HG03196 (cell line): ENCODE results near the gene PCBP3.
"Not testable (repeated sequence)": the region's sequence is repeated elsewhere in the genome, so short reads cannot be mapped to it uniquely, and the experiment has no call there.

Source experiments
- ATAC-seq: cut with Tn5 transposase; IDR thresholded peaks from one replicate; pipeline ENCODE4 v1.9.1; 2021; ENCODE audit not compliant: unreplicated experiment

The PCBP3 gene

DNA sequence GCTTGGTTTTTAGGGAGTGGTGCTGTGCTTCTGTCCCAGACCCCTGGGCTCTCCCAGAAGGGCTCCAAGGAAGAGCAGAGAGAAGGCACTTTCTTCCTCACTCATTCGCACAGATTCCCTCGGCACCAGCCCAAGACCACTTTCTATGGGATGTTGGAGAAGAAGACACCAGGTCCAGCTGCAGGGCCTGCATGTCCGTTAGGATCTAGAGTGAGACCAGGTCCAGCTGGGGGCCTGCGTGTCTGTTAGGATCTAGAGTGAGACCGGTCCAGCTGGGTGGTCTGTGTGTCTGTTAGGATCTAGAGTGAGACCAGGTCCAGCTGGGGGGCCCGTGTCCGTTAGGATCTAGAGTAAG is 30.9 kb upstream of the PCBP3 start:
- not testable (repeated sequence) for ATAC-seq

DNA sequence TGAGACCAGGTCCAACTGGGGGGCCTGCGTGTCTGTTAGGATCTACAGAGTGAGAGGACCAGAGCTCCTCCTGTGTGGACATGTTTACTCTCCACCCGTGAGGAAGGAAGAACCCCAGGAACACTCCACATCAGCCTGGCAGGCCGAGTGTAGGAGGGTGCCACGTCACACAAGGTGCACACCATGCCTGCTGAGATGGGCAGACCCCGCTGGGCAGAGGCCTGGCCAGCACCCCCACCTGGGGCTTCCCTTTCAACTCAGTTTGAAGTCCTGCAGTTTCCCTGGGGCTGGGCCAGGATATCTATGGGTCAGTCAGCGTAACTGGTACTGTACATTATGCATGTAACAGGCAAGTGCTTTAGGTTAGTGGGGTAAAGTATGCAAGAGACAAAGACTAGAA is 30.1 kb upstream of the PCBP3 start:
- ATAC-seq = no peak

DNA sequence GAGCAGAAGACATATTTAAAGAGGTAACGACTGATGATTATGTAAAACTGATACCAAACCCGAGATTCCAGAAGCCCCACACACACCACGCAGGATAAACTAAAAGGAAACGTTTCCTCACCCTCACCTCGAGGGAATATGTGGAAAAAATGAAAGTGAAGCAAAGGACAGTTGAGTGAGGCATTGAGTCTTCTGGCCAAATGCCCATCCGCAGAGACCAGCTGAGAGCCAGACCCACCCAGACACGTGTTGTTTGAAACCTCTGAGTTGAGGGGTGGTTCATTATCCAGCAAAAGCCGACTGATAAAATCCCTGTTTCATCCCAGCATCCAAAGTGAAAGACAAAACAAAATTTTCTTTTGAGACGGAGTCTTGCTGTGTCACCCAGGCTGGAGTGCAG is 29.6 kb upstream of the PCBP3 start:
- no peak for ATAC-seq

DNA sequence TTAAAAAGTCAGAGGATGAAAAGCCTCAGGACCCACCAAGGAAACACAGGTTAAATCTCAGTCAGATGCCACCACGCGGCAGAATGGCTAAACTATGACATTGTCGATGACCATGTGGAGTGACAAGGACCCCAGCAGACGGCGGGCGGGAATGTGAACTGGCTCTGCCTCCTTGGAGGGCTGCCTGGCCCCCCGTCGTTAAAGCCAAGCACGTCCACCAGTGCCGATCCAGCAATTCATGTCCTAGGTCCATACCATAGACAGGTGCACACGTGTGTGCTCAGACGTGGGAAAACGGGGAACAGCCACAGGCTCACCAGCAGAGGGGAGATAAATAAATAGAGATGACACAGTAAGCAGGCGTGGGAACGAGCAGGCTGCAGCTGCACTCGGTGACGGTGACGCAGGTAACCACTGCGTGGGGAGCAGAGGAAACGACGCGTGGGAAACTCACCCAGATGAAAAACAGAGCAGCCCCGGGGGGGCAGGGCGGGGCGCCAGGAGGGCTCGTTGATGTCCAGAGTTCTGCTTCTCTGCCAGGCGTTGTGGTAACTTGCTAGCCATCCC is 28.3 kb upstream of the PCBP3 start:
- no peak for ATAC-seq

DNA sequence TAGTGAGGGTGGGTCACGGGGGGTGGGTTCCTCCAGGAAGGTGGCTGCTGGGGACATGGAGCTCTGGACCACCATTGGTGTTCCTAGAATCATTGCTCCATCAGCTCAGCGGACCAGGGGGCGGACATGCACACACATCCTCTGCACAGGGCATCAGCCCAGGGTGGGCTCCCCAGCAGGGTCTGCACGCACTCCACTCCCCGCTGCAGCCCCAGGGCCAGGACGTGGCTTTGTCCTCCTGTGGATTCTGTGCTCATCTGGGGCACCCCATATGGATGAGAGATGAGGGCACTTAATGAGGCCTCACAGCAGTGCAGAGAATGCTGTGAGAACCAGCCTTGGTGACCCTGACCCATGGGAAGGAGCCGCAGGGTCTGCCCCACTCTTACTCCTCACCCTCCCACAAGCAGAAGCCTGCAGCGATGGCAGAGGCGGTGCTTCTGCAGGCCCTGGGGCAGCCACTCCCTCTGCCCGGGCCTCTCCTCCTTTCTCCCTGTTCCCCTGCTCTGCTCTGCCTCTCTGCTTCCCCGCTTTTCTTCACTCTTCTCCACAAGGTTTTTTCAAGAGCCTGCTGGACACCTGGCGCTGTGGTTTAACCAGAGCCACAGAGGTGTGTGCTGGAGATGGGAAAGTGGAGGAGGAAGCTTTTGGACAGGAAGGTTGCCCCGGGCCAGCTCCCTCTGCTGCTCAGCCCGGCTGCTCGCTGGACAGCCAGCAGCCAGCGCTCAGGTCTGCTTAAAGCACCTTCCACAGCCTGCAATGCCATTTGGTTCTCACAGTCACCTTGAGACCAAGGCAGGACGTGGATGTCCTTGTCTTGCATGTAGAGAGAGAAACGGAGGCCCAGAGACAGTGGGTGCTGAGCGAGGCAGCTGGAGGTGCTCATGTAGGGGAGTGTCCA is 26.3 kb upstream of the PCBP3 start:
- ATAC-seq = no peak

DNA sequence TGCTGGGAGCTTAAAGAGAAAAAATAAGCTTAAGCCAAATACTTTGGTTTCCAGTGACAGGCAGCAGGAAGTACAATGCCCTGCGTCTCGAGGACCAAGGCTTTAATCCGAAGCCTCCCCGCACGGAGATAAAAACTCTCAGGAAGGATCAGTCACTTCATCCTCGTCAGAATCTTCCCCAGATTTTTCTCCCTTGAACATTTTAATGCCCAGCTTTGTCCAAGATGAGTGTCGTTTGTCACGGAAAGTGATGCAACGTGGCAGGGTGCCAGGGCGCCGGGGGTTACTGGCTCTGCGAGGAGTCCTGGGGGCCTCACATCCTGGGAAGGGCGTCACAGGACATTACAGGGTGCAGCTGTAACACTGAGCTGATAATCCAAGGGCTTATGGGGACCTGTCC is 25.2 kb upstream of the PCBP3 start:
- ATAC-seq = no peak

DNA sequence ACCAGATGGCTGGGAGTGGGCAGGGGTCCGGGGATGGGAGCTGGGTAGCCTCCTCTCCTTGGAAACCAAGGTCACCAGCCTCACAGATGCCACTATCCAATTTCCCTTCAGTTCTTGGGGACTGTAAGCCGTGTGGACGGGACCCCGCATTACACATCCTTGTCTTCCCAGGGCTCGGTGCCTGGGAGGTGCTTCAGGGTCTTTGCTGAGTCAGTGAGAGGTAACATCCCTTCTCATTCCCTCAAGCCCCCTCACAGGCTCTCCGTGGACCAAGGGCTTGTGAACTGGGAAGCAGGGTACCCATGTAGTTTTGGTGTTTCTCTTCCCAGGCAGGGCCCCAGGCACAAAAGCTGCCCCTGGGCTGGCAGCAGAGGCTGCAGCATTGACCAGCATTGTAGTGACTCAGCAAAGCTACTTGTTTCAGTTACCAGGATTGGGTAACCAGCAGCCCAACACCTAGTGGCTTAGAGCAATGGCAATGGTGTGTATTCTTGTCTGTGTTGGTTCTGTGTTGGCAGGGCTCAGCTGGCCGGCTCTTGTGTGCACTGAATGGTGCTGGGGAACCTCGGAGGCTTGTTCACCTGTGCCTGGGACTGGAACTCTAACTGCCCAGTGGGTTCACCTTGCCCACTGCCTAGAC is 24.6 kb upstream of the PCBP3 start:
- no peak for ATAC-seq

DNA sequence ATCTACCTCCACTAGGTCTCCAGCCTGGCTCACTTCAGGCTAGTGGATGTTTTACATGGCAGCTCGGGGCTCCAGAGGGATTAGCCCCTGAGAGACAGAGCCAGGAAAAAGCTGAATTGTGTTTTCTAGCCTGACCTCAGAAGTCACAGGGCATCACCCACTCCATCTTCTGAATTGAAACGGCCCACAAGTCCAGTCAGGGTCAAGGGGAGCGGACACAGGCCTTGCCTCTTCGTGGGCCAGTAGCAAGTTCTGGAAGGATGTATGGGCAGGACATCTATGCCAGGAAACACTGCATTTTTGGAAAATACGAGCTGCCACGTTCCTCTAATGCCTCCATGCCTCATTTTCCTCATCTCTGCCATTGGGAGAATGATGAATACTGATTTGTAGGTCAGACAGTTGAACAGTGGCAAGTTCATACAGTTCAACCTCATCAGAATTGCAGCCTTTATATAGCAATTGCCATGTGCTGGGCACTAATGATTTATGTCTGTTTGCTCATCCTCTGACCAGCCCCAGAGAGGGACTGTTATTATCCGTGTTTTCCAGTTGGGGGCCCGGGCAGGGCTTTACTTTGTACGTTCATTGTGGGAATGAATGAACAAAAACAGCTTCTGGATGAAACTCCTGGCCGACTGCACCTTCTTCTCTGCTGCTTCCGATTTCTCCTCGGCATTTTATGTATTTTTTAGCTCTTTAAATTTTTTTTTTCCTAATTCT is 23.2 kb upstream of the PCBP3 start:
- ATAC-seq = no peak

DNA sequence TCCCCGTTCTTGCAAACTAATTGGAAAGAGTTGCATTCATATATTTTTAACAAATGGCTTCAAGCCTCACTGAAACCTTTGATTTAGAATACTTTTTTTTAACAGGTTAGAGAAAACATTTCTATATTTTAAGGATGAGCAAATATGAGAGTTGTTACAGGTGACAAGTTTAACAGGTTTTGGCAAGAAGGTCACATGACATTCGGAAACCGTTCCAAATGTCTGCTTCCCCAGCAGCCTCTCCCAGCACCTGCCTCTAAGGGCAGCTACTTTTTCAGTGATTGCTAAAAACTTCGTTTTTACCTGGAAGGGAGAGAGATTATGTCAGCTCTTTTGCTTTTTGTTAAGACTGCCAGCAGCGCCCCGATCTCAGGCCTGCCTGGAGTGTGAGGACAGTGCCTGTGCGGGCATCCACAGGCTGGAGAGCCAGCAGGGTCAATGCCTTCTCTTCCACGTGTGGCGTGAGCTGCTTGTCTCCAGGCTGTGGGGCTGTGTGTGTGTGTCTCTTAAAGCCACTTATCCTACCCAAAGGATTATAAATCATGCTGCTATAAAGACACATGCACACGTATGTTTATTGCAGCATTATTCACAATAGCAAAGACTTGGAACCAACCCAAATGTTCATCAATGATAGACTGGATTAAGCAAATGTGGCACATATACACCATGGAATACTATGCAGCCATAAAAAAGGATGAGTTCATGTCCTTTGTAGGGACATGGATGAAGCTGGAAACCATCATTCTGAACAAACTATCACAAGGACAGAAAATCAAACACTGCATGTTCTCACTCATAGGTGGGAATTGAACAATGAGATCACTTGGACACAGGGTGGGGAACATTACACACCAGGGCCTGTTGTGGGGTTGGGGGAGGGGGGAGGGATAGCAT is 21.8 kb upstream of the PCBP3 start:
- ATAC-seq = not testable (repeated sequence)

DNA sequence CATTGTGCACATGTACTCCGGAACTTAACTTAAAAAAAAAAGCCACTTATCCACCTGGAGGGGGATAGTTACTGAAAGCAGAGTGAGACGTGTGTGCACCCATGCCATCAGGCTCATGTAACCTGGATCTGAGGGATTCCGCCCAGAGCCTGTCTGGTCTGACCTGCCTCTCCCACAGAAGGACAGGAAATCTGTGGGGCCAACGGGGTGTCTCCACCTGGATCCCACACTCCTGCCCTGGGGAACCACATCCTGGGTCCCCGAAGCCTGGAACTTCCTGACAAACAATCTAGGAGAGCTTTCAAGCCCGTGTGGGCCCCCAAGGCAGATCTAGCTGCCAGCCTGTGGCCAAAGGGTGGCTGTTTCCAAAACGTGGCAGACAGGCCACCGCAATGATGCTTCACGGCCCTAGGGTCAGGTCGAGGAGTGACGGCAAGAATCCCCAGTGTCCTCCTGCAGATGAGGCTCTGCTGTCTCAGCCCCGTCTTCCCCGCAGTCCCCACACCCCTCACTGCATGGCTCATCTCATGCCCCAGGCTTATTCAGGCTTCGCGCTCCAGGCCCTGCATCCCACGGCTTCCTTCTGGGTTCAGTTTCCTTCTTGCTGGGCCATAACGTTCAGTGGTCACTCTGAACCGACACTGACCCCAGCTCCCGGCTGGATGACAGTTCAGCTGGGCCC is 21.0 kb upstream of the PCBP3 start:
- no peak for ATAC-seq

DNA sequence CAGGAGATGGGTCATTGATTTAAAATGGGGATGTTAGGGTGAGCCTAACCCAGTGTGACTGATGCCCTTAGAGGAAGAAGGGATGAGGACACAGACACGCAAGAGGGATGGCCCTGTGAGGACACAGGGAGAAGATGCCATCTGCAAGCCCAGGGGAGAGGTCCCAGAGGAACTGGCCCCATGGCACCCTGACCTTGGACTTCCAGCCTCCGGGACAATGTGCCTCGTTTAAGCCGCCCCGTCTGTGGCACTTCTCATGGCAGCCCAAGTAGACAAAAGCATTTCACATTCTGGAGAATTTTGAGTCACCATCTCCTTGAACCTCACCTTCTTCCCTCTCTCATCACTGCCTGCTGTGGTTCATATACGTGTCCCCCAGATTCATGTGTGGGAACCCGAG is 20.1 kb upstream of the PCBP3 start:
- ATAC-seq = no peak

DNA sequence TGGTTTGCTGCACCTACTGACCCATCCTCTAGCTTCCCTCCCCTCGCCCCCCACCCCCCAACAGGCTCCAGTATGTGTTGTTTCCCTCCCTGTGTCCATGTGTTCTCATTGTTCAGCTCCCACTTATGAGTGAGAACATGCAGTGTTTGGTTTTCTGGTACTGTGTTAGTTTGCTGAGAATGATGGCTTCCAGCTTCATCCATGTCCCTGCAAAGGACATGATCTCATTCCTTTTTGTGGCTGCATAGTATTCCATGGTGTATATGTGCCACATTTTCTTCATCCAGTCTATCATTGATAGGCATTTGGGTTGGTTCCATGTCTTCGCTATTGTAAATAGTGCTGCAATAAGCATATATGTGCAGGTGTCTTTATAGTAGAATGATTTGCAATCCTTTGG is 17.4 kb upstream of the PCBP3 start:
- ATAC-seq = not testable (repeated sequence)

DNA sequence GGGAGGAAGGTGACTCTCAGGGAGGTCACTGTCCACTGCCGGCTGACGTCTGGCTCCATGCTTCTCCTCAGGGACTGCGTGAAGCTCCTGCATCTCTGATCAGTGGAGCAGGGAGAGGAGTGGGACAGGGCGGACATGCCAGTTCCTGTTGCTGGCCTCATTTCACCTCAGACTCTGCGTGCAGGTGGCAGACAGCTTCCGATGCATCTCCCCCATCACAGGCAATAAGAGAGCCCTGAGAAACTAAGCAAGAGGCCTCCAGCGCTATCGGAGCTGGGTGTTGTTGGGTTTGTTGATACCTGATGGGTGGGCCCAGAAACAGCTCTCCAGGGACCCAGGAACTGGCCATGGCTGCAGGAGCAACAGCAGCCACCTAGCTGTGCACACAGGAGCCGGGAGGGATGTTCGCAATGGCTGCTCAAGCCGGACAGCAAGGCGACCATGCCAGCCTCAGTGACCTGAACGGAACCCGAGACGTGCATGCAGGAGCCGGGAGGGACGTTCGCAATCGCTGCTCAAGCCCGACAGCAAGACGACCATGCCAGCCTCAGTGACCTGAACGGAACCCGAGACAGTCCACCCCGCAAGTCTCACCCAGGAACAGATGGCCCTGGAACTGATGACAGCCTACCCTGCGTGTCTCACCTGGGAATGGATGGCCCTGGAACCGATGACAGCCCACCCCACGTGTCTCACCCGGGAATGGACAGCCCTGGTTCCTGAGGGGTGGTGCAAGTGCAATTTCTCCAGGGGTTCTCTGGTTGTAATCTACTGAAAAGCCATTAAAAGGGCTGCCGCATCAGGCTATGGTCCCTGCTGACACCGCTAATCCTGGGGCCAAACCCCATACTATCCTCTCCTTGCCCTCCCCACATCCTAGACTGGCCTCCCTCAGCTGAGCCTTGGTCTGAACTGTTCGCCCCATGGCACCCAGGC is 14.2 kb upstream of the PCBP3 start:
- no peak for ATAC-seq

DNA sequence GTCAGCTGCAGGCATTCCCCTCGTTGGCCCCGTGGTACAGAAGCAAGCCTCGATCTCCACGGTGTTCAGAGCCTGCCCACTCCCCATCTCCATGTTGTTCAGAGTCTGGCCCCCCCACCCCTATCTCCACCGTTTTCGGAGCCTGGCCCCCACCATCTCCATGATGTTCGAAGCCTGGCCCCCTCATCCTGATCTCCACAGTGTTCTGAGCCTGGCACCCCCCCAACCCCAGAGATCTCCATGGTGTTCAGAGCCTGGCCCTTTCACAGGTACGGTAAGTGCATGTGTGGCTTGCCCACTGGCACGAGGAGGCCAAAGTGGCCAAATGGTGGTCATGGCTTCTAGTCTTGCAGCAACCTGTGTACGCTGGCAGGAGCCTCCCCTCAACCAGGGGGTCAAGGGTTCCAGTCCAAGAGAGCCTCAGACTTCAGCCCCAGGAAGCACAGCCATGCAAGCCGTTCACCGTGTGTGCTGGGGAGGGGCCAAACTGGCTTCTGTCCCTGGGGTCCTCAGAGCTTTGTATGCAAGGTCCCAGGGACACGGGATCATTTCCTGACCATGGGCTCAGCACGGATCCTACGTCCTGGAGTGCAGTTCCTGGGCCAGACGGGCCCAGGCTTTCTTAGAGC is 13.3 kb upstream of the PCBP3 start:
- no peak for ATAC-seq

DNA sequence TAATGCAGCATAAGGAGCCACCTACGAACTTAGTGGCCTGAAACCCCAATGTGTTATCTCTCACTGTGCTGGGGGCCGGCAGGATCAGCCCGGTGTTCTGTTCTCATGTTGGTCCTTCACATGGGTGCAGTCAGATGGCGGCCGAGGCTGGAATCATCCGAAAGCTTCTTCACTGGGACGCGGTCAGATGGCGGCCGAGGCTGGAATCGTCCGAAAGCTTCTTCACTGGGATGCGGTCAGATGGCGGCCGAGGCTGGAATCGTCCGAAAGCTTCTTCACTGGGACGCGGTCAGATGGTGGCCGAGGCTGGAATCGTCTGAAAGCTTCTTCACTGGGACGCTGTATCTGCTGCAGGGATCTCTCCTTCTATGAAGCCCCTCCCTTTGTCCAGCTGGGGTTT is 12.6 kb upstream of the PCBP3 start:
- no peak for ATAC-seq

DNA sequence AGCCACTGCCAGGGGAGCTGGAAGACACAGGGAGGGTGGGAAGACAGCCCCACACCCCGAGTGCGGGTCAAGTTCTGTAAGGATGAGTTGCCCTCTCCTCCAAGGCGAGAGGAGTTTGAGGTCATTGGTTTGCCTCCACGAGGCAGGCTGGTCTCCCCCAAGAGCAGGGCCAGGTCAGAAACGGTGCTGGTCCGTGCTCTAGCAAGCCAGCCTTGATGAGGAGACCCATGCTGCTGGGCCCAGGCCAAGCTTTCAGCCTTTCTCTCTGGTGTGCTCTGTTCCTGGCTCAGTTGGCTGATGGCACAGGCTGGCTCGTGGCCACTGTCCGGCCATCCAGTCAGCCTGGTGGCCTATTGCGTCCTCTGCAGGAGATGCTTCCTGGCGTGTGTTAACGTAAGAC is 12.0 kb upstream of the PCBP3 start:
- no peak for ATAC-seq

DNA sequence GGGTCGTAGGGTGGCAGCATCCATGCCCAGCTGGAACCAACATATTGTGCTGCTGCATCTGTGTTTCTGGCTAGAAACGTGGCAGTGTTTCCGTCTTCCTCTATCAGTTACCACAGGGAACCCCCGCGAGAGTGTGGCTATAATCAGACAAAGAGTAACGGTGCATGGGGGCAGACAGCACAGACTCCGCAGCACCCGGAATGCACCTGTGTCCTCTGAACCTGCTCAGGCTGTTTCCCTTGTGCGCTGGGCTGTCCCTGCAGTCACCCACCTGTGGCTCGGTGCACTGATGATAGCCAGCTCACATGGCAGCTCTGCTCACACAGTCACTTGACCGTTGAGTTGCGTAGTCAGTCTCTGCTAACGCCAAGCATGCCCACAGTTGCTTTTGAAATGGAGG is 11.4 kb upstream of the PCBP3 start:
- no peak for ATAC-seq

DNA sequence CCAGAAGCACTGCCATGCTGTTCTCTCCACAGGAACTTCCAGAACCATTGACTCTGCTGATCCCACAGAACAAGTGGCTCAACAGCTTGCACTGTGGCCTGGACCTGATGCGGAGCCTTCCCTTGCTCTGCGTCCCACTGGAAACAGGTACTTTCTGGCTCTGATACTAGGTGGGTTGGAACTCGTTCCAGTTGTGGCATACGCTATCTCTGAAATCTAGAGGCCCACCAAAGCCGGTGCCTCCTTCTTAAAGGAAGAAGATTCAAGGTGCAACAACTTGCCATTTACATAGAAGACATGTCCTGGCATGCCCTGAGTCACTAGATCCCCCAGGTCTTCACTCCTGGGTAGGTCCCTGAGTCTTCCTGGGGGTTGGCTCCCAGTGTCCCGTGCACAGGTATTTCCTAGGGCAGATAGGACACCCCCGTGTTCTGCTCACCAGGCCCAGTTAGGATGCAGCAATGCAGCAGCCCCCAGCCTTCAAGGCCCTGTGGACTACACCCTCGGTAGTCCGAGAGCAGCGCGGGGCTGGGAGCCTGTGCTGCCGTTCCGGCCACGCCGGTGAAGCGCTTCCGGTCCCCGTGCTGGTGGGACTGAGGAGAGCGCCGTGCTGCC is 10.8 kb upstream of the PCBP3 start:
- no peak for ATAC-seq
